Motor neuron (in vitro differentiated cells): ENCODE results near the gene EPB41L4B. TPM values are rescaled to one million over a fixed set of nuclear protein-coding genes. Genes with fewer than 3 reads are reported as not detected.

Source experiments
- ATAC-seq, 8 experiments: fragments of 200-7000 bp; cut with Tn5 transposase; replicated peaks in 6 of 8; 2 replicates each; pipeline ENCODE4 v1.8.0; 2021; ENCODE audit warnings: mild to moderate bottlenecking in 8 of 8, moderate library complexity in 8 of 8
- H3K27ac ChIP-seq, 2 donors: fragments of 250-450 bp; sonication (Bioruptor Pico); 2 replicates each; pipeline ENCODE4 v1.9.0; 2021; ENCODE audit warnings: antibody characterized with exemption in 2 of 2, mild to moderate bottlenecking in 2 of 2, moderate library complexity in 1 of 2
- H3K4me1 ChIP-seq, 2 donors: fragments of 250-450 bp; sonication (Bioruptor Pico); replicated peaks in 1 of 2; 2 replicates each; pipeline ENCODE4 v1.6.1; 2021; ENCODE audit warnings: antibody characterized with exemption in 2 of 2, mild to moderate bottlenecking in 2 of 2, moderate library complexity in 1 of 2
- H3K4me3 ChIP-seq, 5 donors: fragments of 250-450 bp; sonication (Bioruptor Pico); 2 replicates each; pipeline ENCODE4 v1.9.0; 2021; ENCODE audit warnings: antibody characterized with exemption in 5 of 5, mild to moderate bottlenecking in 5 of 5, moderate library complexity in 4 of 5
- WGBS, 10 experiments: fragments of 450-650 bp; shearing (Covaris generic); methylation state at CpG; one replicate each; pipeline ENCODE4 v1.0.0; 2022; 5-methylcytosine and 5-hydroxymethylcytosine counted together
- in situ Hi-C, 9 experiments: fragments of 400-800 bp; cut with MboI; loops; one replicate each; pipeline ENCODE4 v1.15.0; 2021; ENCODE audit warnings: low sequenced_read_pairs in 9 of 9, low pct_unique_long_range_greater_than_20kb in 2 of 9; ENCODE audit not compliant: unreplicated experiment in 9 of 9
- total RNA-seq, 8 experiments: library from RNA; unstranded; fragments of 300-600 nt; gene quantifications; 2 replicates each; pipeline versions ENCODE4 v1.2.3 to v1.2.4, GENCODE V29; 2022

EPB41L4B gene
- total RNA-seq, 8 experiments from 2014 or later, result 1.8 to 5.2 (median 4.2) TPM

DNA sequence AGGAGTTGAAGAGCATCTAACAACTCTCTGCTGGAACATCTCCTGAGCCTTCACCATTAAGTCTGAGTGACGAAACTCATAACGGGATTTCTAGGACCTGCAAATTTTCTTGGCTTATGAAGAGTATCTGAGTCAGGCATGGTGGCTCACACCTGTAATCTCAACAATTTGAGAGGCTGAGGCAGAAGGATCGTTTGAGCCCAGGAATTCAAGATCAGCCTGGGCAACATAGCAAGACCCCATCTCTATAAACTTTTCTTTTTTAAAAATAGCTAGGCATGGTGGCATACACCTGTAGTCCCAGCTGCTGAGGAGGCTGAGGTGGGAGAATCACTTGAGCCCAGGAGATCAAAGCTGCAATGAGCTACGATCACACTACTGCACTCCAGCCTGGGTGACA lies 48.8 kb downstream of the EPB41L4B start:
- no peak for ATAC-seq
- in situ Hi-C loops, result no loop called here
- WGBS, 10 experiments, result 82 to 100% (median 100%) methylated on average over 1 to 3 of the region's 4 CpGs; no CpG with 5 or more reads in 3 of the 10 experiments
- no peak overlapping the region for H3K4me3 ChIP-seq
- H3K4me1 ChIP-seq, result peaks cover 5 to 10% of the 10 kb centered on the region in 2 donors
- no peak overlapping the region for H3K27ac ChIP-seq

DNA sequence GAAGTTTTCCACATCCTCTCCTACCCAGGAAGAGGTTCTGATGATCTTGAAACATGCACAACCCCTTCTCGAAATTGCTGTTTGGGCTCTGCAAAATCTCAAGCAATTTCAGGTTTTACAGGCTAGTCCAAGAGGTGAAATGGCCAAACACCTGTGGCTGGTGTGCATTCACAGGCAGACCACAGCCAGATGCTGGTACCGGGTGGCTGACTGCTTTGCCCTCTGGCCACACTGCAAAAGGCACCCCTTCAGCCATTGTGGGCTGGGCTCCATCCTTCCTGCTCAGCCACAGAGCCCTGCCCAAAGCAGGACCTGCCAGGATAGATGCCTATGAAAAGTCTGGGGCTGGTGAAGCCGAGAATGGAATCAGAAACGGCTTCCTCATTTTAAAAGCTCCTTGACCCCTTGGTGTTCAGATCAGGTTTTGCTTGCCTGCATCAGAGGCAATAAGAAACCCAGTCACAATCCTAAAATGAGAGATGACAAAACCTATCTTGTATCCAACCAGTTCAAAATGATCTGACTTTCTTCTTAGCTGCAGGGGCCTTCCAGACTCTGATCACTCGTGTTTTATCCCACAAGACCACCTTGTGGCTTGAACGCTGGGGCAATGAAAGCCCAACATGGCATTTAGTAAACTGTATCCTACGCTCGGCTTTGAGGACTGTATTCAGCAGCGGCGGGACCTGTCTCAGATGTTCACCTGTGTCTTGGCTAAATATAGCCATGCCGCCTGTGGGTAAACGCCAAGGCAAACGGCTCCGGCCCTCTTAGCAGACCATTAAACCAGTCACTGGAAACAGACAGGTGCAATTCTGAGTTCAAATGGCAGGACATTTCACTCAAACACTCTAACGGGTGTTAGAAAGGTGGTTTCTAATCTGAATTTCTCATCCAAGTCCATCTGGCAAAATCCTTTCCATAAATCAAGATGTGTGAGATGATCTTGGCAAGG lies 49.6 kb downstream of the EPB41L4B start:
- 18 to 100% (median 80%) methylated on average over 1 to 8 of the region's 15 CpGs; no CpG with 5 or more reads in 2 of the 10 experiments for WGBS, 10 experiments
- ATAC-seq, result peak in 1 of 8 experiments; percentile 8
- peaks cover 5 to 10% of the 10 kb centered on the region in 2 donors for H3K4me1 ChIP-seq
- H3K27ac ChIP-seq, result no peak overlapping the region
- in situ Hi-C loops, result no loop called here
- H3K4me3 ChIP-seq, result no peak overlapping the region

DNA sequence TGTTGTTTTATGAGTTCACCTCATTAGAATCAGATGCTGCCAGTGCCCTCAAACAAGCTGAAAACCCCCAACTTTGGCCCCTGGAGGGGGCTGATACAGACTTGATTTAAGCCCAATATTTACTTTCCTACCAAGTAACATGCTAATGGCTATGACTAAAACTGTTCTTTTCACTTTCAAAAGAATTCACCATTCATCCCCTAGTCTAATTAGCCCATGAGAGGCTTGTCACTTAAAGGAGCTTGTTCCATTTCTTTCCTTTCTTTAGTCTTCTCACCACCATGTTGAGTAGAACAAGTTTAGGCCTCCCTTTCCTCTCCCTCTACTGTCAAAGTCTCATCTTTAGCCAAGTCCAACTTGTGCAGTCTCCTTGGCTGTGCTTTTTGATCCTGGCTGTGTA lies 50.4 kb downstream of the EPB41L4B start:
- Histone ChIP-seq H3K4me3 (no peak overlapping the region), H3K27ac (no peak overlapping the region), H3K4me1 (peaks cover 5 to 10% of the 10 kb centered on the region in 2 donors)
- in situ Hi-C loops, result no loop called here
- ATAC-seq, result peak in 2 of 8 experiments; percentile 8 to 33

DNA sequence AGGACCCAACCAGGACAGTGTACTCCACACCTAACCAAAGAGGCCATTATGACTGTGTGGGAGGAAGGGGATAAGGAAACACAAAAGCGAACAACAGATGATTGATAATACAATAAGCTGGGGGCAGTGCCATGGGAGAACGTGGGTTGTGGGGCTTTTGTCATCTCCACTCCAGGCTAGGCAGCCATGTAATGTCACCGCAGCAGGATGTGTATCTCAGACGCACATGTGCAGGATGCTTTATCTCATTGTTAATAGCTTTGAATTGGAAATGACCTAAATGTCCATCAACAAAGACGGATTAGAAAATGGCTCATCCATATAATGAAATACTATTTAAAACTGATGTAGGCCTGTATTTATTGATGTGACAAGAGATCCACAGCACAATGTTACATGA lies 51.0 kb downstream of the EPB41L4B start:
- 52 to 100% (median 77%) methylated on average over 2 to 4 of the region's 5 CpGs; no CpG with 5 or more reads in 3 of the 10 experiments for WGBS, 10 experiments
- in situ Hi-C loops, result no loop called here
- Histone ChIP-seq H3K4me1 (peaks cover 5 to 10% of the 10 kb centered on the region in 2 donors), H3K4me3 (no peak overlapping the region), H3K27ac (no peak overlapping the region)
- ATAC-seq, result peak in 5 of 8 experiments; percentile 28 to 43 (median 40)

DNA sequence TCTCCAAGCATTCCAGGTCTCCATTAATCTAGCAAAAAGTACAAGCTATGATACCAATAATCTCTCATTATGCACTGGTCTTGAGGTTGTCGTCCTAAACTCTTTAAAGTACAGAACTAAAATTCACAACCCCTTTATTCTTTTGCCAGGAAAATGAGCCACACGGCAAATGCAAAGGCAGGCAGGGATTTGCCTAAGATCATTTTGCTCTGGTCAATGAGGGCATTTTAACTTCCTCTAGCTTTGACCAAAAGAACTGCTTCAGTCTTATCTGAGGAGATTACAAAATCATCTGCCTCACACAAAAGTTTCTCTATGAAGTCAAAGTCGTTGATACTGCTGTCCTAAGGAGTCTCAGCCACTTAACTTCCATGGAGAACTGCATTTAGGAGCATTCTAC lies 51.8 kb downstream of the EPB41L4B start:
- ATAC-seq, result no peak
- in situ Hi-C loops, result no loop called here
- H3K4me3 ChIP-seq, result no peak overlapping the region
- H3K4me1 ChIP-seq, result peaks cover 5 to 10% of the 10 kb centered on the region in 2 donors
- 29 to 100% (median 81%) methylated on average over 1 to 3 of the region's 3 CpGs for WGBS, 10 experiments
- no peak overlapping the region for H3K27ac ChIP-seq

DNA sequence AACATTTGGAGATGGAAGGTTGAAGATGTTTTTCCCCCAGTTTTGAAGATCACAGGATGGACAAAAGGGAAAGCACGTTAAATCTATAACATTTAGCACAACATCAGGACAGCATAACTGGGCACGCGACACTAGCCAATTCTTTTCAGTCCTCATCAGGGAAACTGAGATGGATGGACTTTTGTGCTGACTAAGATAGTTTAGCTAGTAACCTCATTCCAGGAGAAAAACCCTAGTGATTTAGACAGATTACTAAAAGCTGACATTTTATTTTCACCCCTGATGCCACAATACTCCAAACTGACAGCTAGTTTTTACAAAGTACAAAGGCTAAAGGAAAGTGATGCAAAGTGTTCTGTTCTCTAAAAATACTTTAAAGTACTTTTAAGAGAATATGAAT lies 53.3 kb downstream of the EPB41L4B start:
- H3K4me1 ChIP-seq, result peaks cover 5 to 10% of the 10 kb centered on the region in 2 donors
- no peak overlapping the region for H3K4me3 ChIP-seq
- no peak overlapping the region for H3K27ac ChIP-seq
- in situ Hi-C loops, result no loop called here
- 78 to 100% (median 91%) methylated on average over 1 to 3 of the region's 3 CpGs for WGBS, 10 experiments
- ATAC-seq, result no peak

DNA sequence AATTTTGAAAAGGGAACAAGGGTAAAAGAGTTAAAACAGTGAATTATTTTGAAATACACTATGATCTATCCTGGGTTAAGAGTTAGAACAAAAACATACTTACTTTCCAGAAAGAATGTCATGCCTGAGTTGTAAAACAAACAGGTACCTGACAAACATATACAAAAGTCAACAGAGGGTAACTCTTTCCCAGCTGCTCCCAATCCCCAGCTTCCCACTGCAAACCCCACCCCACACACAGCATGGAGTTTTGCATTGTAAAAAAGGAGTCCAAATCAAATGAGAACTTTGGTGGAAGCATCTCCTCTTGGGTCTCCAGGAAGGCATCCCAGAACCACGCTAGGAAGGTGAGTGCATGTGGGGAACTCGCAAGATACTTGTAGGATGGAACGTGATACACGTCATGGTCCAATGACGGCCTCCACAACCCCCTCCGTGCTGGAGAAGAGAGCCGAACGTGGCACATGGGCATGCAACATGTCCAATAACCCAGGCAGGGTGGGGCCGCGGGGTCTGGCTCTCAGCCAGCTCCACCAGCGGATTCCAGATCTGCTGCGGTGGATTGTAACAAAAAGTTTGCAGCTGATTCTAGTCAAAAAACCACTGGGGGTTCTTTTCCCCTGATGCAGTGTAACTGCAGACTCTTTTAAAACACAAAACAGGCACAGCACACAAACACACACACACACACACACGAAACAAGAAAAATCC lies 55.8 kb downstream of the EPB41L4B start:
- Histone ChIP-seq H3K4me1 (peaks cover 5 to 7% of the 10 kb centered on the region in 2 donors), H3K27ac (no peak overlapping the region), H3K4me3 (no peak overlapping the region)
- in situ Hi-C loops, result no loop called here
- peak in 3 of 8 experiments; percentile 74 to 96 (median 91) for ATAC-seq
- 37 to 92% (median 78%) methylated on average over 1 to 9 of the region's 13 CpGs; no CpG with 5 or more reads in 4 of the 10 experiments for WGBS, 10 experiments

DNA sequence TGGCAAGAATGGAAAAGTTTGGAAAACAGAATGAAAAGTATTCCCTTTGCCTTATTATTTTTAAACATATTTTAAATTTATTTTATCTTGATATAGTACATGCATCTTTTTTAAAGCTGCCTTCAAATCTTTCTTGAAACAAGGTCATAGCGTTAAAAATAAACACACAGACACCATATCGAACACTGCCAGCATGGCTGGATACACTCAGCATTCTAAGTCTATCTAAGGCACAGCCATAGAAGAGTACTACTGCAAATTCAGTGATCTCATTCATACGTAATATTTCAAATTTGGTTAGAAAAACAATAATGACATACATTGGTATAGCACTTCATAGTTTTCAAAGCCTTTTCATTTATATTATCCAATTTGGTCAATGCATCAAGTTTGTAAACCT lies 57.5 kb downstream of the EPB41L4B start:
- no peak overlapping the region for H3K27ac ChIP-seq
- no peak overlapping the region for H3K4me3 ChIP-seq
- in situ Hi-C loops, result no loop called here
- 85 to 100% (median 94%) methylated on average over 1 to 3 of the region's 3 CpGs for WGBS, 10 experiments
- peaks cover 6 to 7% of the 10 kb centered on the region in 2 donors for H3K4me1 ChIP-seq
- ATAC-seq, result no peak

DNA sequence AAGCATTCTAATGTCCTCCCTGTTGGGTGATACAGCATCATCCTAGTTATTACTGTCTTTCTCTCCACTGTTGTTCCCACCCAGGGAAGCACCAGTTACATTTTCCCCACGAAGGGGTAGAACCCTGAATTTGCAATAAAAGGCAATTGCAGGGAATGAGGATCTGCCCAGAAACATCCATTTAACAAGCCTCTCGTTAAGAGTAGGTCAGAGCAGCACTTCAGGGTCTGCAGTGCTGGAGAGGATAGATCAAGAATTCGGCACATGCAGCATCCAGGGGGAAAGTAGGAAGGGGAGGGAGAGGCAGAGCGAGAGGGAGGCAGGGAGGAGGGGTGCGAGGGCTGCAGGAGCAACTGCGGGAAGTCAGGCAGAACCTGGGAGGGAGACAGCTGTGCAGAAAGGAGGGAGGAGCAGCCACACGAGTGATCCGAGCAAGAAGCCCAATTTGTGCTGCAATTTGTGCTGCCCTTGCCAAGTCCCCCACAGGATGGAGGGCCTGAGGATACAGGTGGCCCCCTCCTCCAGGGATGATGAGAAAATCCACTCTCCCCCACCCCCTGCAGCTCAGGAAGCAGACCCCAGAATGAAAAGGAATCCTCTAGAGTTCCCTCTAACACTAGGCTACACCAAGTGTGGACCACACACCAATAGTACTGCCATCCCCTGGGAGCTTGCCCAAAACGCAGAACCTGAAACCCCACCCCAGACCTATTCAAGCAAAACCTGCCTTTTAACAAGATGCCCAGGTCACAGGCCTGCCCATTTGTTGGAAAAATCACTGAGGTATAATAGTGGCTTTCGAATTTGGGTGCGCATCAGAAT lies 62.2 kb downstream of the EPB41L4B start:
- peak in 6 of 8 experiments; percentile 9 to 97 (median 93) for ATAC-seq
- WGBS, 10 experiments, result 34 to 75% (median 58%) methylated on average over 1 to 6 of the region's 11 CpGs; no CpG with 5 or more reads in 4 of the 10 experiments
- in situ Hi-C loops, result no loop called here
- Histone ChIP-seq H3K4me3 (no peak overlapping the region), H3K4me1 (peaks cover 6 to 7% of the 10 kb centered on the region in 2 donors), H3K27ac (no peak overlapping the region)

DNA sequence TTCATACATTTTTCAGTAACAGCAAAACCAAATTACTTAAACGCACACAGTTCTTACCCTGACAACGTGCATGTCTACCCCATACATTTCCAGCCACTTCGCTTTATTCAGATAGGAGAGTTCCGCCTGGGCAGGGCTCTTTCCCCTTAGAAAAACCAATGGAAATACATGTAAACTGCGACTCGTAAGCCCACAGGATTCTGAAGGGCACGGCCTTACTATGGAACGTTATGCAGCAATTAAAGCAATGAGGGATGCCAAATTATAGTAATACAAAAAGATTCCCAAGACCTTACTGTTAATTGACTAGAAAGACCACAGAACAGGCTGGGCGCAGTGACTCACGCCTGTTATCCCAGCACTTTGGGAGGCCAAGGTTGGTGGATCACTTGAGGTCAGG lies 64.5 kb downstream of the EPB41L4B start:
- peak in 3 of 8 experiments; percentile 38 to 93 (median 76) for ATAC-seq
- H3K4me3 ChIP-seq, result no peak overlapping the region
- H3K4me1 ChIP-seq, result peaks cover 6 to 12% of the 10 kb centered on the region in 2 donors
- no peak overlapping the region for H3K27ac ChIP-seq
- in situ Hi-C loops, result no loop called here
- WGBS, 10 experiments, result 0 to 100% (median 77%) methylated on average over 1 to 10 of the region's 10 CpGs

DNA sequence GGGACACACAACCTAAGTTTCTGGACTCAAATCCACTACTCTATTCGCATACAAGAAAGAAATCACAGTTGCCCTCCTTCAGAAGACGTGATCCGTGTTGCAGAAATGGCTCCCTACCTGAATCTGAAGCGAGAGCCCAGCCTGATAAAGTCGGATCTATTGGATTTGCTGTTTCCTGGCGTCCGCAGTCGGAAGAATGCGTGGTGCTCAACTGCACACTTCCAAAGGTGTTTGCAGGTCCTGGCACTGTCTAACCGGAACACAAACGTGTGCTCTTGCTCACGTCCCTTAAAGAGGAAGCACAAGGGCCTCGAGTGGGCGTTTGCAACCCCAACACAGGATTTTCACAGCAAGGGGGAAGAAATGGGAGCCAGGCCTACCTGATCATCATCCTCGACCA lies 65.5 kb downstream of the EPB41L4B start:
- no peak overlapping the region for H3K4me3 ChIP-seq
- 80 to 100% (median 88%) methylated on average over 1 to 10 of the region's 15 CpGs; no CpG with 5 or more reads in 4 of the 10 experiments for WGBS, 10 experiments
- no peak overlapping the region for H3K27ac ChIP-seq
- peaks cover 6 to 12% of the 10 kb centered on the region in 2 donors for H3K4me1 ChIP-seq
- in situ Hi-C loops, result no loop called here
- no peak for ATAC-seq

DNA sequence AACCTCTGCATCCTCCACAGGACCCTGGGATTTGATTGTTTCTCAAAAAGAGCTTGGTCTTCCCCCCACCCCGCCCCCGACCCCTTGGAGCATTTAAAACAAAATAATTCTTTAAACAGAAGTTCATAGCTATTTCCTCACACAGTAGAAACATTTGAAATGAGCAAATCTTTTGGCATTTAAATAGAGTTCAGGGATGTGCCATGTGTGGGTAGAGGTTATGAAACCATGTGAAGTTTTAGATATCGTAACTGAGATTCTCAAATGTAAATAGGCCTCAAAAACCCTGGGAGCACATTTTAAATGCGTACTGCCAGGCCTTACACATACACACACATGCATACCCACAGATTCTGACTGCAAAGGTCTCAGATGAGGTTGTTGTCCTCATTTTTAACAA lies 66.5 kb downstream of the EPB41L4B start:
- peaks cover 6 to 12% of the 10 kb centered on the region in 2 donors for H3K4me1 ChIP-seq
- peak in 2 of 8 experiments; percentile 6 to 7 for ATAC-seq
- in situ Hi-C loops, result no loop called here
- 40 to 100% (median 69%) methylated on average over 1 to 3 of the region's 4 CpGs; no CpG with 5 or more reads in 4 of the 10 experiments for WGBS, 10 experiments
- no peak overlapping the region for H3K27ac ChIP-seq
- H3K4me3 ChIP-seq, result no peak overlapping the region
